Endothelial cell of hepatic sinusoid (primary cell): Measurements from ENCODE around the gene COA4.
"Not testable (repeated sequence)": the region's sequence is repeated elsewhere in the genome, so short reads cannot be mapped to it uniquely, and the experiment has no call there.

Experiments
- in situ Hi-C: cut with HindIII; loops from 2 replicates; pipeline ENCODE4 v1.10.0; 2017; ENCODE audit warnings: low sequenced_read_pairs

Gene COA4

DNA sequence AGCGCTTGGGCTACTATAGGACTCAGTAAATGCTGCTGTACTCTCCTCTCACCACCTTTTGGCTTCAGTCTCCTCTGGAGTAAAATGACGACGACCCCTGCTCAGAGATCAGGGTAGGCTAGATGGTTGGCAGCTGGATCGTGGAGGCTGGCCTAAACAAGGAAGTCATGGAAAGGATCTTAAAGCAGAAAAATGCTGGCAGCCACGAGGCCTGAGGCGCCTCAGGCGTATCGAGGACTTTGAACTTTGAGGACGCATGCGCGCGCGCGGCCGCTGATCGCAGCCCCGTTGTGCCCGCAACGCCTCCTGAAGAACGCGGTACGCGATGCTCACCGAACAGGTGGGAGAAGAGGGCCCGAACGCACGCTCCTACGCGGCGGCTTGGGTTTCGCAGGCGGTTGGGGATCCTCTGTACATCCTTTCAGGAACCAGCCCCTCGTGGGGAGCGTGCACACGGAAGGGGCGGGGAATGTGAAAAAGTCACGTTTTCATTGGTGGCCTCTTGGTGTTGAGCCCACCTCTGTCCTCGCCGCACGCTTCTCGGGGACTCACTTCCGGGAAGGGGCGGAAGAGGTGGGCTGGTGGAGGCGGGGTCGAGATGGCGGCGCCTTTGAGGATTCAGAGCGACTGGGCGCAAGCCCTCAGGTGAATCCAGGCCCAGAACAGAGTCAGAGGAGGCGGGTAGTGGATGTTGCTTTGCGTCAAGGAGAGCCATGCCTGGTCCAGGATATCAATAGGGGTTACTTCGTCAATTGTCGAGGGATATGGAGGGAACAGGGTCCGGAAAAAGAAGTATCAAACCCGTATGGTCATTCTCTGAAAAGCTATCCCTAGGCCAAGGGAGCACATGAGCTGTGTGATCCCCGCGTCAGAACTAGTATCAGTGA lies at the start of gene COA4, which contains the start of gene PAAF1:
COA4 (minus strand) TSS at position 423 of the 887 bp plus-strand sequence. CDS start 3,468 bp downstream, outside the sequence.
PAAF1 (plus strand) TSS at position 576 of the 887 bp plus-strand sequence; CDS start at position 599, 23 bp downstream.
- in situ Hi-C loops, result loop anchor here (5.0 kb wide), 1 partner anchor 64 kb away; no protein-coding TSS in a partner anchor

DNA sequence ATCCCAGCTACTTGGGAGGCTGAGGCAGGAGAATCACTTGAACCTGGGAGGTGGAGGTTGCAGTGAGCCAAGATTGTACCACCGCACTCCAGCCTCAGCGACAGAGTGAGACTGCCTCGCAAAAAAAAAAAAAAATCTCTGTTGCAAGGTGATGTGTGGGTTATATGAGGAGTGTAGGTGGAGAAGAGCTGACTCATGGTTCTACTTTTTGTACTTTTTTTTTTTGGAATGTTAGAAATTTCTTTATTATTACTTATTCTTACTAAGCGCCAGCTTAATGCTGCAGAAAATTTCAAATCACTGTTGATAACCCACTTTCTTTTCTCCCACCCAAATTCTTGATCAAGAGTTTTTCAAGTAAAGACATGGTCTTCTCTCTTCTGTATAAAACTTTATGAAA lies 44.5 kb upstream of the COA4 start:
- in situ Hi-C loops, result no loop called here

DNA sequence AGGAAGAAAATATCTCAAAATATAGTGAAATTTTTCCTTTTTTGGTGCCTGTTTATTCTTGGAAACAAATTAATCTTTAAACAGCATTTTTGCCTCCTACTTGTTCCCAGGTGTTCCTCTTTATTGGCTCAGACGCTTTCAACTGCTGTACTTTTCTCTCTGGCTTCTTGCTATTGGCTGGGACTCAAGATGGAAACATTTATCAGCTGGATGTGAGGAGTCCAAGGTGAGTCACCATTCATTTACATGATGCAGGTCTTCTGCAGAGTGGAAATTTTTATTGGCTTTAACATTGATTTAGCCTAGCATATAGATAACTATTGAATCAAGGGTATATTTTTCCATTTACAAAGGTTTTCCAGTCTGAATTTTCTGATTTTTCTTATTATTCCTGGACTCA lies 39.8 kb upstream of the COA4 start:
- in situ Hi-C loops, result no loop called here

DNA sequence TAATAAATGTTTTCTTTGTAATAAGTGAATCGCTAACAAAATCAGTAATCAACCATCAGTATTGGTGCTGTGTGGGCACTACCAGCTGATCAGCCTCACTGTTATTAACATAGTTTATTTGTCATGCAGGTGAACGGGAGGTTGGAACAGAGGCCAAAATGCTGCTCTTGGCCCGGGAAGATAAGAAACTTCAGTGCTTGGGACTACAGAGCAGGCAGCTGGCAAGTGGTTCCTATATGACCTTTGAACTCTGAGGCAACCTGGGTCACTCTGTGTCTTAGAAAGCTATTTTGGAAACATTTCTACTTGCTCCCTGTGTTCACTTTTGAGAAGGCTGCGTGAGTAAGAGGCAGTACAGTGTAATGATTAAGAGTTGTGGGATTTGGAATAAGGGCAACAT lies 37.6 kb upstream of the COA4 start:
- in situ Hi-C loops, result no loop called here

DNA sequence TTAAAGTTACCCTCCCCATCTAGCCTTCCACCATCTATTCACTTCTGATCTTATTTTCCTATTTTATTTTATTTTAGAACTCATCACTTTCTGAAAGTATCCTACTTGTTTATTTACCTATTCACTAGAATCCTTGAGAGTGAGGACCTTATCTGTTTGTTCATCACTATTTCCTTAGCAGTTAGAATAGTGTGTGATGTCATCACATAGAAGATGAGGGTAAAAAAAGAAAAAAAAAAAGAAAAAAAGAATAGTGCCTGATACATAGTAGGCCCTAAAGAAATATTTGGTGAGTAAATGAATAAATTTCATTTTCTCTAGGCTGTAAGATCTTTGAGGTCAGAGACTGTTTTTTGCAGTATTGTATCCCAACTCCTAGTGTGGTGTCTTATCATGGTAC lies 36.8 kb upstream of the COA4 start:
- in situ Hi-C loops, result no loop called here

DNA sequence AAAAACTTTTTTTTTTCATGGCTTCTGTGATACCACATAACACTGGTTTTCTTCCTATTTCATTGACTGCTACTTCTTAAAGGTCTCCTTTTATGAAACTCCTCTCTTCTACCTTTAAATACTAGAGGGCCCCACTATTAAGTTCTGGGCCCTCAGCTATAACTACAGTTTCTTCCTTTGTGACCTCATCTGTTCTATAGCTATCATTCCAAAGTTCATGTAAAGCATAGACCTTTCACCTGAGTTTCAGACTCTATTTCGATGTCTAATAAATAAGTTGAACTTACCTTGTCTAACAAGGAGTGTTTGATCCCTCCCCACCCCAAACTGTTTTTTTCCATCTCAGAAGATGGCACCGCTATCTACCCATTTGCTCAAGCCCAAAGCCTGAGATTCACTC lies 35.4 kb upstream of the COA4 start:
- in situ Hi-C loops, result no loop called here

DNA sequence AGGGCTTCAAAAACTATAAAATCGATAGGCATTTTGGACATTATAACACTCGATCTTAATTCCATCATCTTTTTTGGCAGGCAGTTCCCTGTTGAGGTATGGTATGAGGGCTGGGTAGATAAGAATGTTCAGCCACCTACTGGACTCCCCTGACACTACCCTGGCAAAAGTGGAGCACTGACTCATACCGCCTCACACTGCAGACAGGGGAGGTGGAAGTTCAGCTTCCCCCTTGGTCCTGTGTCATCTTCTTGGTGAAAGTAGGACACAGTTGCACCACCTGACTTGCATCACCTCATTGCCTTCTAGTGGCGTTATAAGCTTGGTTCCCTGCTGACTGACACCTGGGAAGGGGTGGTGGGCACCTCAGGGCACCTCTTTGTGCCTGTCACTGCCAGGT lies 30.5 kb upstream of the COA4 start:
- in situ Hi-C loops, result no loop called here

DNA sequence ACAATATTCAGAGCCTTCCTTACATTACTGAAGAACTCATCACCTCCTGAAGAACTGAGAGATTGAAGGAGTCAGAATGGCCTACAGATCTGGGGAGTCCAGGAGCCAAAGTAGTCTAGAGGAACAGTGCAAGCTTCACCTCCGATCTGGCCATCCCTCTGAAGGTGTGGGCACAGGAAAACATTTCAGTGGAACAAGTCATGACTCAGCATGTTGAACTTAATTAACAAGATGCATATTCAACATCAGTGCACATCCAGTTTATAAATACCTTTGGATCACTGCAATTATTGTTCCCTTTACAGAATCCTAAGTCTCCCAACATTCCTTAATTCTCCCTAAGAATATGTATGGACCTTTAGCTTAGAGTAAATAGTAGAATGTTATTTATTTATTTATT lies 25.7 kb upstream of the COA4 start:
- in situ Hi-C loops, result no loop called here

DNA sequence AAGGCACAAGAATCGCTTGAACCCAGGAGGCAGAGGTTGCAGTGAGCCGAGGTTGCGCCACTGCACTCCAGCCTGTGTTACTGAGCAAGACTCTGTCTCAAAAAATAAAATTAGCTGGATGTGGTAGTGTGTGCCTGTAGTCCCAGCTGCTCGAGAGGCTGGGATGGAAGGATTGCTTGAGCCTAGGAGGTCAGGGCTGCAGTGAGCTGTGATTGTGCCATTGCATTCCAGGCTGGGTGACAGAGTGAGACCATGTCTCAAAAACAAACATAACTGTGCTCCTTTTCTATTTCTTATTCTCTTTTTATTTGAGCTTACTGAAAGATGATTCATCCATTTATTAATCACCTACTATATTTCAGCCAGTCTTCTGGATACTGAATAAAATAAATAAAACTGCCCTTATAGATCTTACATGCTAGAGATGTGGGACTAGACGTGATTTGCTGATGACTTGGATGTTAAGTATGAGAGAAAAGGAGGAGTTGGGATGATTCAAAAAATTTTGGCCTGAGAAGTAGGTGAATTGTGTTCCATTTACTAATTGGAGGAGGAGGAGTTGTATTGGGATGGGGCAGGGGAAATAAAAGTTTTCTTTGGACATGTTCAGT lies 18.2 kb upstream of the COA4 start:
- in situ Hi-C loops, result no loop called here

DNA sequence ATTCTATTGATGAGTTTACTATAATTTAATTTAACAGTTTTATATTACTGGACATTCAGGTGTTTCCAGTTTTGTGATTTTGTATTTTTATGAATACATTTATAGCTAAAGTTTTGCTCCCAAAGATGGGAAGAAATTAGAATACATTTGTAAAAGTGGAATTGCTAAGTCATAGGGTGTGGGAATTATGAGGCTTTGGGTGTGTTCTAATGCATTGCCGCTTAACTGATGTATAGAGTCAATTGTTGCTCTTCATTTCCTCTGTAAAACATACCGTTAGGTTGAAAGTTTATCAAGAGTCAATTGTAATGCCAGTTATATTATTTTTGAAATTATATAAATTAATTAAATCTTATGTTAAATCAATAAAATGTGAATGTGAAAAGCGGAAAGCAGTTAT lies 16.4 kb upstream of the COA4 start:
- in situ Hi-C loops, result no loop called here

DNA sequence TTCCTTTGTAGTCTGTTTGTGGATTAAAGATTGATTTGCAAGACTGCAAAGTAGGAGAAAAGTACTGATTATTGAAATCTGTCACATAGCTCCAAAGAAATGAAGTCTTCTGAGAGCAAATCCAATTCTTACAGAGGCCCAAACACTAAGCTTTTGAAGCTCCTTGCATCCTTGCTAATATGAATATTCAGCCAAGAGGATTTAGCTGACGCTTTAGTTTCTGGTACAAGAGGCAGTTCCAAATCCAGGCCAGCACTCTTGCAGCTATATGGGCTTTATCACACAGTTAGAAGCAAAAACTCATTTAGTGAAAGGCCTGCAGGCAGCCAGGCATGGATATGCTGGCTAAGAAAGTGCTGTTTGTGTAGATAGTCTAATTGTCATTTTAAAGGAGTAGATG lies 12.9 kb upstream of the COA4 start:
- in situ Hi-C loops, result no loop called here

DNA sequence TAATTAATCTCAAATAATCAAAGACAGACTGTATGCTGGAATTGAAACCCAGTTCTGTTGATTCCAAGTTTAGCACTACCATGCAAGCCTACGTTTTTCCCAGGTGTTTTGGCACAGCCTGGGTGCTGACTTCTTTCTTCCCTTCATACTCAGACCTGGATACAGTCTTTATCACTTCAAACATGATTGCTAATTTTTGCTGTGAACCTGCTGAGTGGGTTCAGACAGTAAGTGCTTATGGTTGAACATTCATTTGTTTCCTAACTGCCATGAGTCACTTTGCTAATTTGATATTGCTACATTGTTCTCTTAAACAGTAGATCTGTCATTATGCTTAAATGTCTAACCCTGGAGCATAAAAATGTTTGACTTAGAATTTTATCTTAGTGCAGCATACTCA lies 12.4 kb upstream of the COA4 start:
- in situ Hi-C loops, result no loop called here

DNA sequence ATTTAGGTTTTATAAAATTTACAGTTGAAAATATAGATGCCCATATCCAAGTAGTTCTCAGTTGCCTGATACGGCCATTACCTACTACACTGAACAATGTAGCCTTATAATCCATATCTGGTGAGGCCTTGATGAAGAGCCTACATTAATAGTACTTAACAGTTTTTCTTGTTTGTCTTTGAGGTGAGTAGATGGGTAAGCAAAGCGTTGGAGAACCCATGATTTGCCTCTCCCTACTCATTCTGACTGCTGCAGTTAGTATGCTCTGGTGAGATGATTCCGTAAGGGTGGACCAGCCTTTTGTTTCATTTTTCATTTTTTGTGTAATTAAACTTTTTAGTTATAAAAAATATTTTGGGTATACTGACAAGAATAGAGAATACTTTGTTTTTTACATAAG lies 11.6 kb upstream of the COA4 start:
- in situ Hi-C loops, result no loop called here

DNA sequence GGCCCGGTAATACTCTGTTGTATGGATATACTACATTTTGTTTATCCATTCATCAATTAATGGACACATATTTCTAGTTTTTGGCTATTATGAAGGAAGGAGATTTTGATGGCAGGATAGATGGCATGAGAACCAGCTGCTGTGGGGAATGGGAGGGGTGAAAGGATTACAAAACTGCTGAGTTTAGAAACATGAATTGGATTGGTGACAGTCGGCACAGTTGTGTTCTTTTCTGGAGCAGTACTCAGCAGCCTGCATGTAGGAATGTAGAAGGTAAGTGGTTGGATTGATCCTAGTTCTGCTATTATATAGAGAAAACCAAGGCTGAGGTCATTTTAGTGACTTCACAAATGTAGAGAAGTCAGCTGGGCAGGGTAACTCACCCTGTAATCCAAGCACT lies 7.2 kb upstream of the COA4 start:
- in situ Hi-C loops, result no loop called here

DNA sequence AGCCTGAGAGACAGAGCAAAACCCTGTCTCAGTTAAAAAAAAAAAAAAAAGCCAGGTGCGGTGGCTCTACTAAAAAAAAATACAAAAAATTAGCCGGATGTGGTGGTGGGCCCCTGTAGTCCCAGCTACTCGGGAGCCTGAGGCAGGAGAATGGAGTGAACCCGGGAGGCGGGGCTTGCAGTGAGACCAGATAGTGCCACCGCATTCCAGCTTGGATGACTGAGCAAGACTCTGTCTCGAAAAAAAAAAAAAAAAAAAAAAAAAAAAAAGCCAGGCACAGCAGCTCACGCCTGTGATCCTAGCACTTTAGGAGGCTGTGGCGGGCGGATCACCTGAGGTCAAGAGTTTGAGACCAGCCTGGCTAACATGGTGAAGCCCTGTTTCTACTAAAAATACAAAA lies 3.8 kb upstream of the COA4 start:
- in situ Hi-C loops, result not testable (repeated sequence)

DNA sequence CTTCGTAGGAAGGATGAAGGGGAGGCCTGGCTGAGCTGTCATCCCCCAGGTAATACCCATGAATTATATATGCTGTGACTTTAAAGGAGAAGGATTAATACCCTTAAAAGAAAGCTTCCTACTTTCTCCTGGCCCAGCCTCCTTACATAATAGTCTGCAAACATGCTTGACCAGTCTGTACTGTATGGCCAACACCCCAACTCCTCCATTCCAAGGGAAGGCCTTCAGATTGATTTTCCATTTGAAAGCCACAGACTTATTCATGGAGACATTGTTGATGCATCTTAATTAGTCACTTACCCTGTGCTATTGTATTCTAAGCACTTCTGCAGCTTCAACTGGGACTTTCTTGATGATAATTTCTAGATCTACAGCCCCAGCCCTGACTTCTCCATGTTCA lies 2.1 kb upstream of the COA4 start:
- in situ Hi-C loops, result loop anchor here (5.0 kb wide), 1 partner anchor 66 kb away; no protein-coding TSS in a partner anchor

DNA sequence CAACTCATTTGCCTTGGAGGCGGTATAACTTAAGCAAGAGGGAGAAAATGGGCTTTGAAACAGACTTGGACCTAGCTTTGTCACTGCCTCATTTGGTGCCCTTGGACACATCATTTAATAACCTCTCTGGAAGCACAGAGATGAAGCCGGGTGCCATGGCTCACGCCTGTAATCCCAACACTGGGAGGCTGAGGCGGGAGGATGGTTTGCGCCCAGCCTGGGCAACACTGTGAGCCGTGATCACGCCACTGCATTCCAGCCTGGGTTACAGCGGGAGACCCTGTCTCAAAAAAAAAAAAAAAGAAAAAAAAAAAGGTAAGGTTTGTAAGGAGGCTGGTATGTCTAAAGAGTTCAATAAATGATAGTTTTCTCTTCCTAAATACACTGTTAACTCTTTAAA lies 806 bp downstream of the COA4 start:
- in situ Hi-C loops, result loop anchor here (5.0 kb wide), 1 partner anchor 64 kb away; no protein-coding TSS in a partner anchor

DNA sequence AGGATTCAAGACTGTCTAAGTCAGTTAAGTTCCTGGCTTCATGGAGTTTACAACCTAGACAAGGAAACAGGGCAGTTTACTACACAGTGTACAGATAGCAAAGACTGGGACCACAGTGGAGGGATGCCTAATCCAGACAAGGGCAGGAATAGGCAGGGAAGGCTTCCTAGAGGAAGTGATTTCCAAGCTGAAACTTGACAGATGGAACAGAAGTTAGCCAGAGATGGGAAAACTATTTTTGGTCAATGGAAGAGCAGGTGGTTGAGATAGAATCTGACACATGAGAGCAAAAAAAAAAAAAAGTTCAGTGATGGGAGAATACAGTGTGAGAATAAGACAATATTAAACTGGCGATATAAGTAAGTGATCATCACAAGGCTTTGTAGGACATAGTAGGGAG lies 1.3 kb downstream of the COA4 start:
- in situ Hi-C loops, result loop anchor here (5.0 kb wide), 1 partner anchor 63 kb away; no protein-coding TSS in a partner anchor

DNA sequence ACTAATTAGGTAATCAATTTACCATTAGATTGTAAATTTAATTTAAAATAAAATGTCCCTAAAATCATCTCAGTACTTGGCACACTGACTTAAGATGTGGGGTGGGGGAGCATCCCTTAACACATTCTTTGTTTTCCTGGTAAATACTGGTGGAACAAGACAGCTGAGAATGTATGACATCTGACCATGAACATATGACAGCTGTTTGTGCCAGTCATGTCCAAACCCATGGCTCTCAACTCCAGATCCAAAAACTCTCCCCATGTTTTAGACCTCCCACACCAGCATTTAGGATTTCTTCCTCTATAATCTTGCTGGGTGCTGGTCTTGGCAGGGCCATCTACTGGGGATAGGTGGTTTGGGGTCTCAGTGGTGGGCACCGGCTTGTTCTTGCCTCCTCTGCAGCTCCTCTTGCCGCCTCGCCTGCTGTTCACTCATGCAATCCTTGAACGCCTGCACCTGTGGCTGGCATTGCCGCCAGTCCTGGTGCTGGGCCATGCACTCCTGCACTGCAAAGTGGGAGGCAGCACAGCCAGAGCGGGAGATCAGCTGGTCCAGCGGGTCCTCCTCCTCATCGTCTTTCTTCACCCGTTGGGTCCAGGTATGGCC lies 3.8 kb downstream of the COA4 start:
- in situ Hi-C loops, result no loop called here

DNA sequence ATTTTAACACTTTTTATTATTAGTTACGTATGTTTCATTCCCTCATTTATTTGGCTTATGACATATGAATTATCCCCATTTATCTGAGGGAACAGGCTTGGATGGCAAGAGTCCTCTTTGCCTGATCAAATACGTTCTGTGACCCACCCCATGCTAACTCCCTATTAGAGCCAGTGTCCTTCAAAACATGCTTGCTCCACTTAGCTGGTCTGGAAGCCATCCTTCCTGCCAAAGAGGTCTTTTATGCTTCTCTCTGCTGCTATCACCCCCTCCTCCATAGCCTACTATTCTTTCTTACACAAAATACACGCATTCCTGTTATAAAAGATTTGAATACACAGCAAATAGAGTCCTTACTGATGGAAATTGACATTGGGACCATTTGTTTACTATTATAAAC lies 6.4 kb downstream of the COA4 start:
- in situ Hi-C loops, result no loop called here

DNA sequence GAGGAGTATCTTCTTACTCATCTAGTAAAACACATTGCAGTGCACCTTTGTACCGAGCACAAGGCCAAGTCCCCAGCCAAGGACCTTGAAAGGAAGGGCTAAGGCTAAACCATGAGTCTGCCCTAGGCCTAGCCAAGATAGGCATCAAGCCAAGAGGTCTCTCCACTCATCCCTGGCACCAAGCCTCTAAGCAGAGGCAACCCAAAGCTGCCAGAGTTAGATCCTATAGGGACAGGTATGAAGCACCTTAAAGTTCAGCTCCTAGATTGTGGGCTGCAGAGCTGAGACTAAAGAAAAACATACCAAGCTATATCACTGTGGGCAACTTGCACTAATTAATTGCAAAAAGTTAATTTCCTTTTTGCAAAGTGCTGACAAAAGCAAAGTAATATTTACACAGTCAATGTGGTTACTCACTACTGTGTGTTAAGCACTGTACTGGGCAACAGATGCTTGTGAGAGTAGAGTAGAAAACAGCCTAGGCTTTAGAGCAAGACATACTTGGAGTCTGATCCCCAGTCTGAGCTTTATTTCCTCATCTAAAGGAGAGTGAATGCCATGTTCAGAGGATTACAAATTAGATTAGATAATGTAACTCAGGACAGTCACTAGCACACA lies 7.2 kb downstream of the COA4 start:
- in situ Hi-C loops, result no loop called here
